ENCODE measurements around the gene ANKRD30A.
"Not testable (repeated sequence)": the region's sequence is repeated elsewhere in the genome, so short reads cannot be mapped to it uniquely, and the experiment has no call there.

The ANKRD30A gene, protein sequence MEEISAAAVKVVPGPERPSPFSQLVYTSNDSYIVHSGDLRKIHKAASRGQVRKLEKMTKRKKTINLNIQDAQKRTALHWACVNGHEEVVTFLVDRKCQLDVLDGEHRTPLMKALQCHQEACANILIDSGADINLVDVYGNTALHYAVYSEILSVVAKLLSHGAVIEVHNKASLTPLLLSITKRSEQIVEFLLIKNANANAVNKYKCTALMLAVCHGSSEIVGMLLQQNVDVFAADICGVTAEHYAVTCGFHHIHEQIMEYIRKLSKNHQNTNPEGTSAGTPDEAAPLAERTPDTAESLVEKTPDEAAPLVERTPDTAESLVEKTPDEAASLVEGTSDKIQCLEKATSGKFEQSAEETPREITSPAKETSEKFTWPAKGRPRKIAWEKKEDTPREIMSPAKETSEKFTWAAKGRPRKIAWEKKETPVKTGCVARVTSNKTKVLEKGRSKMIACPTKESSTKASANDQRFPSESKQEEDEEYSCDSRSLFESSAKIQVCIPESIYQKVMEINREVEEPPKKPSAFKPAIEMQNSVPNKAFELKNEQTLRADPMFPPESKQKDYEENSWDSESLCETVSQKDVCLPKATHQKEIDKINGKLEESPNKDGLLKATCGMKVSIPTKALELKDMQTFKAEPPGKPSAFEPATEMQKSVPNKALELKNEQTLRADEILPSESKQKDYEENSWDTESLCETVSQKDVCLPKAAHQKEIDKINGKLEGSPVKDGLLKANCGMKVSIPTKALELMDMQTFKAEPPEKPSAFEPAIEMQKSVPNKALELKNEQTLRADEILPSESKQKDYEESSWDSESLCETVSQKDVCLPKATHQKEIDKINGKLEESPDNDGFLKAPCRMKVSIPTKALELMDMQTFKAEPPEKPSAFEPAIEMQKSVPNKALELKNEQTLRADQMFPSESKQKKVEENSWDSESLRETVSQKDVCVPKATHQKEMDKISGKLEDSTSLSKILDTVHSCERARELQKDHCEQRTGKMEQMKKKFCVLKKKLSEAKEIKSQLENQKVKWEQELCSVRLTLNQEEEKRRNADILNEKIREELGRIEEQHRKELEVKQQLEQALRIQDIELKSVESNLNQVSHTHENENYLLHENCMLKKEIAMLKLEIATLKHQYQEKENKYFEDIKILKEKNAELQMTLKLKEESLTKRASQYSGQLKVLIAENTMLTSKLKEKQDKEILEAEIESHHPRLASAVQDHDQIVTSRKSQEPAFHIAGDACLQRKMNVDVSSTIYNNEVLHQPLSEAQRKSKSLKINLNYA (N-terminal part only)

DNA sequence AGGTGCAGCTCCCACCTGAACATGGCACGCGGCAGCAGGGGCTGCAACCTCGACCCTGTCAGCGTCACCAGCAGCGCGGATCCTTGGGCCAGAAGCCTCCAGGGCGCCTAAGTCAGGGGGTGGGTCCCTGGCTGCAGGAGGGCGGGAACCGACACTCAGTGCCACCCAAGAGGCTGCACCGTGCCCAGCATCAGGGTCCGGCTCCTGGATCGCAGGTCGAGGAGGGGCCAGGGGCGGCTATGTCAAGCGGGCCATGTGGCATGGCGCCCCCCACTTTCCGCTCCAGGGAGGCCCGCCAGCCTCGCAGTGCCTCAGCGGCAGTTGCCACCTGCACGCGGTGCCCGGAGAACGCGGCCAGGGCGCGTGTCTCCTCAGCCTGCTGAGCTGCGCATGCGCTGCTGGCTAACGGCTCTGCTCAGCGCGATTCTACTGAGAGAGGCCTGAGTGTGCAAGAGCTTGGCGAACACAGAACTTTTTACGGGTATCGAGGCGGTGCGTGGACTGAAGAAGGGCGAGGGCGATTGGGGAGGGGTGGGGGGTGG lies at the start of gene ANKRD30A:
Gene ANKRD30A, plus strand, starts transcription at position 408 of the 542 bp plus-strand sequence. CDS start 190 bp downstream, outside the sequence.
- no peak for DNase-seq (ENCODE audit: low read depth)

- DNase-seq (ENCODE audit: low read depth) = not testable (repeated sequence)
These were observed 49.3 kb upstream of the ANKRD30A start for GRCh38 chr10:37076083-37076482.

- no peak for DNase-seq (ENCODE audit: low read depth)
These were observed 29.4 kb upstream of the ANKRD30A start for GRCh38 chr10:37095792-37096573.

GRCh38 chr10:37101261-37101660 lies 24.1 kb upstream of the ANKRD30A start:
- DNase-seq (ENCODE audit: low read depth) = no peak

- DNase-seq (ENCODE audit: low read depth) = no peak
These were observed 16.4 kb upstream of the ANKRD30A start for GRCh38 chr10:37109000-37109399.

DNA sequence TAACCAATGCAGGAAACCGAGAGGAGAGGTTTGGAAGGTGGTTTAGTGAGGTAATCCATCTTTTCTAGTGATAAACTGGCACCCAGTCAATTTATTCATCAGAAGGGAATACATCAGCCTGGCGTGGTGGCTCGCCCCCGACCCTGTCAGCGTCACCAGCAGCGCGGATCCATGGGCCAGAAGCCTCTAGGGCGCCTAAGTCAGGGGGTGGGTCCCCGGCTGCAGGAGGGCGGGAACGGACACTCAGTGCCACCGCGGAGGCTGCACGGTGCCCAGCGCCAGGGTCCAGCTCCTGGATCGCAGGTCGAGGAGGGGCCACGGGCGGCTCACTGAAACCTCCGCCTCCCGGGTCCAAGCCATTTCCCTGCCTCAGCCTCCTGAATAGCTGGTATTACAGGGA lies 866 bp upstream of the ANKRD30A start:
- DNase-seq (ENCODE audit: low read depth) = no peak

- DNase-seq (ENCODE audit: low read depth) = no peak
These were observed 523 bp downstream of the ANKRD30A start for GRCh38 chr10:37125921-37126320.

DNA sequence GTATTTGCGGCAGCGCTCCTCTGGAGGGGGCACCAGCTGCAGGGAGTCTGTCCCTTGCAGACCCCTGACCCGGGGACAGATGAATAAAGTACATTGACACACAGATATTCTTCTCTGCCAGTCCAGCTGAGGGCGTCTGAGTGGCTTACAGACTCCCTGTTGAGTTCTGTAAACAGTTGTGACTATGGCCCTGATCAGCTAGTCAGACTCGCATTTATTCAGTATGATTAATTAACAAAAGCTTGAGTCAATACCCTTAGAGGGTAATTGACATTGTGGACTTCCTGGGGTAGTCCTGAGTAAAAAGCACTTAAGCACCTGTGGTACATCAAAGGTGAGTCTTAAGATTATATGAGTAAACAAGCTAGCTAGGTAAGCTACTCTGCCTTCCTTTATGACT lies 21.0 kb downstream of the ANKRD30A start:
- no peak for DNase-seq (ENCODE audit: low read depth)

DNA sequence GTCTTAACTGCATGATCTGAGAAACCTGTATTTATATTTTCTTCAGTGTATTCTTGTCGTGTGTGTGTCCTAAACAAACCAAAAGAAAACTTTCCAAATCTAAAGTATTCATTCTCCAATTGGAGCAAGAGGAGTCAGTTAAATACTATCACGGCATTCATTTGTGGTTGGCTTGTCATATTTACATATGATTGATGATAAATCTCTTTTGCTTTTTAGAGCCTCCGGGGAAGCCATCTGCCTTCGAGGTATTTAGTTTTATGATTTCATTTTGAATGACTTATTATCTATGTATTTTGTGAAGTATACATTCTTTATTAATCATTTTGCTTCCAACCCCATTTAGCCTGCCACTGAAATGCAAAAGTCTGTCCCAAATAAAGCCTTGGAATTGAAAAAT lies 37.0 kb downstream of the ANKRD30A start:
- not testable (repeated sequence) for DNase-seq (ENCODE audit: low read depth)

GRCh38 chr10:37171945-37172344 lies 46.5 kb downstream of the ANKRD30A start:
- DNase-seq (ENCODE audit: low read depth) = not testable (repeated sequence)

DNA sequence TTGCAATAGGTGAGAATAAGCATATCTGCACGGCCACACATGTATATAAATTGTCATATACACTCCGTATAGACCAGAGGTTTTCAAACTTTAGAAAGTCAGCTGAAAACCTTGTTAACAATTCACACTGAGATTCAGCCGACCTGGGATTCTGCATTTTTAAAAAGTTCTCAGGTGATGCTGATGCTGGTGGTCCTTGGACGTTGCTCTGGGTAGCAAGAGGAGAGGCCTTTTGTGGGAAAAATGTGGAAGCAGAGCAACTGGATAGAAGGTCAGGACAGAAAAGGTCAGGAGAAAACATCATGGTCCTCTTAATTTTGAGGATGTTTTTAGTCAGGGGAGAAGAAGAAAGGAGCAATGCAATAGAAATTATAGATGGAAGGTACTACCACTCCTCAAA lies 52.9 kb downstream of the ANKRD30A start:
- not testable (repeated sequence) for DNase-seq (ENCODE audit: low read depth)

DNA sequence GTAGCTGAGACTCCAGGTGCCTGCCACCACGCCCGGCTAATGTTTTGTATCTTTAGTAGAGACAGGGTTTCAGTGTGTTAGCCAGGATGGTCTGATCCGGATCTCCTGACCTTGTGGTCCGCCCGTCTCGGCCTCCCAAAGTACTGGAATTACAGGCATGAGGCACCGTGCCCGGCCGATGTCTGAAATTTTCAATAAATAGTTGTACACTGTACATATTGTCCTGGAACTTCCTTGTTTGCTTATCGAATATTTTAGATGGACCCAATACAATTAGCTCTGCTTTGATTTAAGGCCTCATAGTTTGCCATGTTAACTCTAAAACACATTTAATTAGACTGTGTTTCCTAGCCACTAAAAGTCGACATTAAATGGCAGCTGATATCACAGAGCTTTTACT lies 57.3 kb downstream of the ANKRD30A start:
- DNase-seq (ENCODE audit: low read depth) = not testable (repeated sequence)

- DNase-seq (ENCODE audit: low read depth) = no peak
These were observed 80.7 kb downstream of the ANKRD30A start for GRCh38 chr10:37206132-37206531.

DNA sequence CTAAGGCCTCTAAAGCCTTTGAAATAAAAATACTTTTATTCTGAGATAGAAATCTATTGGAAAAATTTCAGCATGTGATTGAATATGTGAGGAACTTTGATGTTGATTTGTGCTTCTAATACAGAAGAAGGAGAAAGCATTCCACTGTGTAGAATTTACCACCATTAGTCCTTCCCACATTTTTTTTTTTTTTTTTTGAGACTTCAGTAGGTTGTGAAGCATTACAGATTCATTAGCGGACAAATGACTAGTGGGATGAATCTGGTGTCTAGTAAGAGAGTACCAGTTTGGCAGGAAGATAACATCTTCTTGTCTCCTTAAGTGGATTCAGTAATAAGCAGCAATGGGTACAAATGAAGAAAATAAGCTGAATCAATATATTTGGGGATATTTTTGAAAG lies 95.5 kb downstream of the ANKRD30A start:
- no peak for DNase-seq (ENCODE audit: low read depth)

DNA sequence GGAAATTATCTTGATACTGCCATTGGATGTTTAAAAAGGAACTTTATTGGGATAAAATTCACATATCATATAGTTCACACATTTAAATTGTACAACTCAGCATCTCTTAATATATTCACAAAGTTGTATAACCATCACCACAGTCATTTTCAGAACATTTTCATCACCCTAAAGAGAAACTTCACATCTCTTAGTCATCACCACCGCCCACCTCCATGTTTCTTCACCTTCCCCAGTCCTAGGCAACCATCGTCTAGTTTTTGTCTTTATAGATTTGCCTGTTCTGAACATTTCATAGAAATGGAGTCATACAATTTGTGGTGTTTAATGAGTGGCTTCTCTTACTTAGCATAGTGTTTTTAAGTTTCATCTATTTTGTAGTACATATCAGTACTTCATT lies 96.6 kb downstream of the ANKRD30A start:
- no peak for DNase-seq (ENCODE audit: low read depth)

DNA sequence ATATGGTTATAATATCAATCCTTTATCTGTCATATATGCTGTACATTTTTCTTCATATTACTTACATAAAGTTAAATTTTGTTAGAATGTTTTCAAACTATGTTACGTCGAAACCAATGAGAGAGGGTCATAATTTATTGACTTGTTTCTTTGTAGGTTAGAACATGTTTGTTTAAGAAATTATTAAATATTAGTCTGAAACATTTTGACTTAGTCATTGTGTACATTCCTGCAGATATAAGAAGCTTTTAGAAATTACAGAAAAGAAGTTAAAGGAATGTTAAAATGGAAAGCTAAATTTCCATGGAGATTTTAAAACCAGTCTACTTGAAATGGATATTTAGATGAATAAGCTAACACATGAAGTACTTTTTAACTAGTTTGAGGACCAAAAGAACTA lies 99.8 kb downstream of the ANKRD30A start:
- no peak for DNase-seq (ENCODE audit: low read depth)

GRCh38 chr10:37226524-37226923 lies 101.1 kb downstream of the ANKRD30A start:
- no peak for DNase-seq (ENCODE audit: low read depth)

DNA sequence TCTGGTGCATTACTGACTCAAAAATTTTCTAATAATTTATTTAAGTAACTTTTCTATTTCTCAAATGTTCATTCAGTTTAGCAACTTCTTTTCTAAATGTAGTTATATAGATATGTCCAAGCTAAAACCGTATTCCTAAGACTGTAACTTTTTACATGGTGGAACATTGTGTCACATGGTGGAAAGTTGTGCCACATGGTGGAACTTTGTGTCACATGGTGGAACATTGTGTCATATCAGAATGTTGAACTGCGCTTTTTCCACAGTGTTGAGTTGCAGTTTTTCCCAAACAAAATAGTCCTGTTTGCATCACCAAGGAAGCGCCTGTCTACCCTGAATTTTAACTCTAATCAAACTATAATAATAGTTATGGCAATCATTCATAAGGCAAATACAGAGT lies 109.3 kb downstream of the ANKRD30A start:
- no peak for DNase-seq (ENCODE audit: low read depth)

DNA sequence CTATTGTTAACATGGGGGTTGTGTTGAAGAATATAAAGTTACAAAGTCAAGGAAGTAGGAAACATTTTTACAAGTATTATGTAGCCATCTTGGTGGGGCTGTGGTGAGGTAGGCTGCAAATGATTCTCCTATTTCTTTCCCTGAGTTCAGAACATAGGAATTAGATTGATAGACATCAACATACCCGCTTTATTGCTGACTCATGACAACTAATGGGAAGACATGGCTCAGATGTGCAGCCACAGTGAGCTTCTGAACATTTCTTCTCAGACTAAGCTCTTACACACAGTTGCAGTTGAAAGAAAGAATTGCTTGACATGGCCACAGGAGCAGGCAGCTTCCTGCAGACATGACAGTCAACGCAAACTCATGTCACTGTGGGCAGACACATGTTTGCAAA lies 110.7 kb downstream of the ANKRD30A start:
- DNase-seq (ENCODE audit: low read depth) = no peak

- no peak for DNase-seq (ENCODE audit: low read depth)
These were observed 114.8 kb downstream of the ANKRD30A start for GRCh38 chr10:37240223-37240622.

DNA sequence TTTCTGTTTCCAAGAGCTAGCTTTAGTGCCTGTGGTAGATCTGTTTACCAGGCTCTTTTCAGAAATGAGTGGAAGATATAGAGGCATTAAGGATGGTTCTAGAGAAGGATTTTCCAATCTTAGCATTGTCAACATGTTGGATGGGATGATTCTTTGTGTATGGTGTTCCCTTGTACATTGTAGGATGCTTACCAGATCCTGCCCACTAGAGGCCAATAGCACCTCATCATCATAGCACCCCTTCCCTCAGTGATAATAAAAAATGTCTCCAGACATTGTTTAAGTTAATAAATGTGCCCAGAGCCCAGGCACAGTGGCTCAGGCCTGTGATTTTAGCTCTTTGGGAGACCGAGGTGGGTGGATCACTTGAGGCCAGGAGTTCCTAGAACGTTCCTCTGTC lies 121.2 kb downstream of the ANKRD30A start:
- no peak for DNase-seq (ENCODE audit: low read depth)

Data from stimulated activated CD8-positive, alpha-beta memory T cell treated with anti-CD3 and anti-CD28 coated beads, Interleukin-15, amount 100 ng/mL, for 24 hours (primary cell).